ENCODE measurements around the gene FMNL2. TPM values are rescaled to one million over a fixed set of nuclear protein-coding genes. Genes with fewer than 3 reads are reported as not detected.

The FMNL2 gene
- total RNA-seq, 1 donor from 2014 or later: 34.3 TPM

GRCh38 chr2:152581360-152581759 is 246.4 kb downstream of the FMNL2 start:
- Histone ChIP-seq H3K36me3 (ENCODE audit: insufficient read depth, low read length) (no peaks in the 10 kb centered on the region), H2AFZ (ENCODE audit: low read depth, low read length) (no peak overlapping the region), H3K4me3 (ENCODE audit: insufficient read depth, low read depth, low read length) (no peak overlapping the region), H3K79me2 (ENCODE audit: insufficient read depth, low read length) (no peaks in the 10 kb centered on the region), H4K20me1 (ENCODE audit: insufficient read depth, low read length) (no peaks in the 10 kb centered on the region), H3K27ac (ENCODE audit: low read depth, low read length) (no peak overlapping the region), H3K9me3 (ENCODE audit: insufficient read depth, low read depth, low read length) (no peaks in the 10 kb centered on the region), H3K27me3 (ENCODE audit: insufficient read depth, low read length) (no peaks in the 10 kb centered on the region), H3K9ac (ENCODE audit: low read length) (no peak overlapping the region), H3K4me1 (ENCODE audit: insufficient read depth, low read length) (peaks cover 32% of the 10 kb centered on the region), H3K4me2 (ENCODE audit: low read length) (no peak overlapping the region)
- no peak for TF ChIP-seq EZH2 (IDR thresholded peaks at IDR 0.05; ENCODE audit: insufficient read depth, low read length)
- TF ChIP-seq CTCF (IDR thresholded peaks at IDR 0.05; ENCODE audit: insufficient read depth, low read depth, low read length): no peak
- H3K27ac Mint-ChIP-seq (ENCODE audit: unreplicated experiment): peak overlapping the region; percentile 22
- no peak for FAIRE-seq
- H3K27me3 Mint-ChIP-seq (ENCODE audit: low read depth, unreplicated experiment): no peaks in the 10 kb centered on the region
- H3K4me1 Mint-ChIP-seq (ENCODE audit: low read depth, unreplicated experiment): peaks cover 25% of the 10 kb centered on the region
- H3K36me3 Mint-ChIP-seq (ENCODE audit: low read depth, unreplicated experiment): peaks cover 3% of the 10 kb centered on the region
- no peaks in the 10 kb centered on the region for H3K9me3 Mint-ChIP-seq (ENCODE audit: unreplicated experiment)
- no peak overlapping the region for H3K4me3 Mint-ChIP-seq (ENCODE audit: unreplicated experiment)
- no peak for DNase-seq (ENCODE audit: low read depth)

GRCh38 chr2:152582081-152582480 is 247.1 kb downstream of the FMNL2 start:
- Mint-ChIP-seq H3K27ac (ENCODE audit: unreplicated experiment) (no peak overlapping the region), H3K27me3 (ENCODE audit: low read depth, unreplicated experiment) (no peaks in the 10 kb centered on the region), H3K4me1 (ENCODE audit: low read depth, unreplicated experiment) (peaks cover 32% of the 10 kb centered on the region), H3K4me3 (ENCODE audit: unreplicated experiment) (no peak overlapping the region), H3K36me3 (ENCODE audit: low read depth, unreplicated experiment) (peaks cover 3% of the 10 kb centered on the region), H3K9me3 (ENCODE audit: unreplicated experiment) (no peaks in the 10 kb centered on the region)
- H4K20me1 ChIP-seq (ENCODE audit: insufficient read depth, low read length): no peaks in the 10 kb centered on the region
- no peaks in the 10 kb centered on the region for H3K79me2 ChIP-seq (ENCODE audit: insufficient read depth, low read length)
- no peak for DNase-seq (ENCODE audit: low read depth)
- H3K4me1 ChIP-seq (ENCODE audit: insufficient read depth, low read length): peaks cover 38% of the 10 kb centered on the region
- H3K27ac ChIP-seq (ENCODE audit: low read depth, low read length): no peak overlapping the region
- no peaks in the 10 kb centered on the region for H3K9me3 ChIP-seq (ENCODE audit: insufficient read depth, low read depth, low read length)
- H3K4me3 ChIP-seq (ENCODE audit: insufficient read depth, low read depth, low read length): no peak overlapping the region
- TF ChIP-seq CTCF (IDR thresholded peaks at IDR 0.05; ENCODE audit: insufficient read depth, low read depth, low read length): no peak
- TF ChIP-seq EZH2 (IDR thresholded peaks at IDR 0.05; ENCODE audit: insufficient read depth, low read length): no peak
- no peaks in the 10 kb centered on the region for H3K27me3 ChIP-seq (ENCODE audit: insufficient read depth, low read length)
- H3K4me2 ChIP-seq (ENCODE audit: low read length): no peak overlapping the region
- H2AFZ ChIP-seq (ENCODE audit: low read depth, low read length): no peak overlapping the region
- no peak overlapping the region for H3K9ac ChIP-seq (ENCODE audit: low read length)
- no peak for FAIRE-seq
- H3K36me3 ChIP-seq (ENCODE audit: insufficient read depth, low read length): no peaks in the 10 kb centered on the region

GRCh38 chr2:152583512-152584229 is 248.7 kb downstream of the FMNL2 start:
- Histone ChIP-seq H2AFZ (ENCODE audit: low read depth, low read length) (no peak overlapping the region), H4K20me1 (ENCODE audit: insufficient read depth, low read length) (no peaks in the 10 kb centered on the region), H3K79me2 (ENCODE audit: insufficient read depth, low read length) (no peaks in the 10 kb centered on the region), H3K36me3 (ENCODE audit: insufficient read depth, low read length) (no peaks in the 10 kb centered on the region), H3K9ac (ENCODE audit: low read length) (no peak overlapping the region), H3K27ac (ENCODE audit: low read depth, low read length) (no peak overlapping the region), H3K27me3 (ENCODE audit: insufficient read depth, low read length) (no peaks in the 10 kb centered on the region), H3K4me3 (ENCODE audit: insufficient read depth, low read depth, low read length) (no peak overlapping the region), H3K9me3 (ENCODE audit: insufficient read depth, low read depth, low read length) (no peaks in the 10 kb centered on the region), H3K4me2 (ENCODE audit: low read length) (no peak overlapping the region), H3K4me1 (ENCODE audit: insufficient read depth, low read length) (peaks cover 42% of the 10 kb centered on the region)
- Mint-ChIP-seq H3K27ac (ENCODE audit: unreplicated experiment) (peak overlapping the region; percentile 9), H3K4me1 (ENCODE audit: low read depth, unreplicated experiment) (peaks cover 43% of the 10 kb centered on the region), H3K9me3 (ENCODE audit: unreplicated experiment) (no peaks in the 10 kb centered on the region), H3K4me3 (ENCODE audit: unreplicated experiment) (no peak overlapping the region), H3K27me3 (ENCODE audit: low read depth, unreplicated experiment) (no peaks in the 10 kb centered on the region), H3K36me3 (ENCODE audit: low read depth, unreplicated experiment) (peaks cover 3% of the 10 kb centered on the region)
- no peak for FAIRE-seq
- no peak for DNase-seq (ENCODE audit: low read depth)
- TF ChIP-seq CTCF (IDR thresholded peaks at IDR 0.05; ENCODE audit: insufficient read depth, low read depth, low read length) (no peak), EZH2 (IDR thresholded peaks at IDR 0.05; ENCODE audit: insufficient read depth, low read length) (no peak)

Measured in astrocyte (in vitro differentiated cells and primary cell).